IMR-90 (cell line): ENCODE measurements around the gene IBA57. TPM values are rescaled to one million over a fixed set of nuclear protein-coding genes. Genes with fewer than 3 reads are reported as not detected.
A peak's percentile ranks its signal among the peaks of the same experiment; 100 is the strongest.

Experiments used
- ATAC-seq: fragments of 200-7000 bp; cut with Tn5 transposase; 2 replicates; pipeline ENCODE4 v1.9.1; 2020; ENCODE audit warnings: low read depth, mild to moderate bottlenecking, moderate library complexity
- BruUV-seq: library from RNA; stranded (reverse); fragments of 400-500 nt; replicated peaks from 2 replicates; lab custom pipeline; 2021; lab: Mats Ljungman, UMichigan
- CTCF ChIA-PET: fragments of 300-600 bp; formaldehyde crosslinking; extraction: SDS; loops from one replicate; lab custom pipeline; 2021; ENCODE audit warnings: antibody characterized with exemption; lab: Yijun Ruan, JAX
- POLR2A ChIA-PET: fragments of 300-600 bp; sonication (Branson Sonifier 250); formaldehyde crosslinking; loops from one replicate; lab custom pipeline; 2022; ENCODE audit warnings: antibody characterized with exemption; ENCODE audit not compliant: unreplicated experiment; lab: Charles Lee
- DNase-seq: peaks from one replicate; pipeline ENCODE4 v3.0.0; 2013
- H2AFZ ChIP-seq: replicated peaks from 2 replicates; pipeline ENCODE3; 2013; ENCODE audit warnings: low read length, mild to moderate bottlenecking; ENCODE audit not compliant: poor library complexity
- H2AK5ac ChIP-seq: 2 replicates; pipeline ENCODE4 v1.6.1; 2013; ENCODE audit warnings: low read depth, low read length, inconsistent platforms
- H2AK9ac ChIP-seq: replicated peaks from 2 replicates; pipeline ENCODE3; 2013; ENCODE audit warnings: mild to moderate bottlenecking, low read depth, low read length, moderate library complexity; ENCODE audit not compliant: poor library complexity
- H2BK120ac ChIP-seq: 2 replicates; pipeline ENCODE4 v1.6.1; 2013; ENCODE audit warnings: low read depth, low read length, inconsistent platforms
- H2BK15ac ChIP-seq: 3 replicates; pipeline ENCODE4 v1.6.1; 2013; ENCODE audit warnings: low read depth, low read length, inconsistent platforms
- H2BK20ac ChIP-seq: 2 replicates; pipeline ENCODE4 v1.6.1; 2013; ENCODE audit warnings: low read depth, mild to moderate bottlenecking, inconsistent platforms, low read length, moderate library complexity
- H2BK5ac ChIP-seq: 2 replicates; pipeline ENCODE4 v1.6.1; 2013; ENCODE audit warnings: mild to moderate bottlenecking, low read depth, low read length, inconsistent platforms; ENCODE audit not compliant: poor library complexity, severe bottlenecking
- H3K14ac ChIP-seq: replicated peaks from 2 replicates; pipeline ENCODE4 v1.6.1; 2013; ENCODE audit warnings: low read depth, low read length, inconsistent platforms
- H3K18ac ChIP-seq: 2 replicates; pipeline ENCODE4 v1.6.1; 2013; ENCODE audit warnings: low read depth, low read length, control low read depth
- H3K23ac ChIP-seq: 2 replicates; pipeline ENCODE4 v1.6.1; 2013; ENCODE audit warnings: low read depth, low read length, inconsistent platforms
- H3K27ac ChIP-seq: 2 replicates; pipeline ENCODE4 v1.5.1; 2013; ENCODE audit warnings: mild to moderate bottlenecking, control low read depth, low read length; ENCODE audit not compliant: insufficient read depth
- H3K27me3 ChIP-seq: 2 replicates; pipeline ENCODE4 v1.6.1; 2013; ENCODE audit warnings: low read length; ENCODE audit not compliant: control insufficient read depth, insufficient read depth
- H3K36me3 ChIP-seq: 2 replicates; pipeline ENCODE4 v1.6.1; 2013; ENCODE audit warnings: low read length, mixed read lengths; ENCODE audit not compliant: control insufficient read depth, insufficient read depth
- H3K4ac ChIP-seq: 2 replicates; pipeline ENCODE4 v1.6.1; 2013; ENCODE audit warnings: low read depth, low read length, inconsistent platforms
- H3K4me1 ChIP-seq: 2 replicates; pipeline ENCODE4 v1.6.1; 2013; ENCODE audit warnings: low read length, mixed read lengths; ENCODE audit not compliant: control insufficient read depth, insufficient read depth
- H3K4me2 ChIP-seq: 2 replicates; pipeline ENCODE4 v1.6.1; 2013; ENCODE audit warnings: low read depth, mild to moderate bottlenecking, control low read depth, low read length, moderate library complexity
- H3K4me3 ChIP-seq: 2 replicates; pipeline ENCODE4 v1.5.1; 2013; ENCODE audit warnings: low read depth, mild to moderate bottlenecking, control low read depth, low read length, moderate library complexity; ENCODE audit not compliant: insufficient read depth
- H3K56ac ChIP-seq: 2 replicates; pipeline ENCODE4 v1.6.1; 2013; ENCODE audit warnings: low read length, inconsistent platforms; ENCODE audit not compliant: insufficient read depth; ENCODE audit errors: extremely low read depth
- H3K79me1 ChIP-seq, 2 experiments: 2 replicates each; pipeline ENCODE4 v1.6.1; 2013; ENCODE audit warnings: low read length in 2 of 2, inconsistent platforms in 1 of 2, low read depth in 1 of 2
- H3K9ac ChIP-seq: 2 replicates; pipeline ENCODE4 v1.6.1; 2013; ENCODE audit warnings: low read depth, low read length, control low read depth
- H3K9me1 ChIP-seq: 2 replicates; pipeline ENCODE4 v1.6.1; 2013; ENCODE audit warnings: low read length, inconsistent platforms; ENCODE audit not compliant: insufficient read depth
- H3K9me3 ChIP-seq: 2 replicates; pipeline ENCODE4 v1.6.1; 2013; ENCODE audit warnings: low read length; ENCODE audit not compliant: control insufficient read depth, insufficient read depth
- H4K20me1 ChIP-seq: 2 replicates; pipeline ENCODE4 v1.6.1; 2013; ENCODE audit warnings: low read length, inconsistent platforms; ENCODE audit not compliant: insufficient read depth
- H4K5ac ChIP-seq: 2 replicates; pipeline ENCODE4 v1.6.1; 2013; ENCODE audit warnings: mild to moderate bottlenecking, low read depth, low read length, control low read depth
- H4K8ac ChIP-seq, 2 experiments: 2 replicates each; pipeline ENCODE4 v1.6.1; 2013; ENCODE audit warnings: low read depth in 2 of 2, low read length in 2 of 2, control low read depth in 1 of 2, inconsistent platforms in 1 of 2
- H4K91ac ChIP-seq: 2 replicates; pipeline ENCODE4 v1.6.1; 2013; ENCODE audit warnings: low read depth, low read length, inconsistent platforms; ENCODE audit not compliant: insufficient read depth
- CEBPB ChIP-seq: IDR thresholded peaks from 2 replicates; pipeline ENCODE4 v1.6.1; 2012; ENCODE audit warnings: low read depth, low read length, improper control_type of control experiment
- CHD1 ChIP-seq: IDR thresholded peaks from 2 replicates; pipeline ENCODE4 v1.6.1; 2012; ENCODE audit warnings: low read depth, low read length, improper control_type of control experiment
- CTCF ChIP-seq: conservative IDR thresholded peaks from 2 replicates; pipeline ENCODE4 v1.5.1; 2012; ENCODE audit warnings: mild to moderate bottlenecking, low read depth, low read length, improper control_type of control experiment
- ELK1 ChIP-seq: fragments of 150-350 bp; IDR thresholded peaks from 2 replicates; pipeline ENCODE4 v1.6.1; 2016; ENCODE audit warnings: low read depth, mild to moderate bottlenecking, low read length, moderate library complexity, borderline replicate concordance
- FOS ChIP-seq: fragments of 150-350 bp; IDR thresholded peaks from 2 replicates; pipeline ENCODE4 v1.6.1; 2016; ENCODE audit warnings: low read depth, low read length
- MAFK ChIP-seq: IDR thresholded peaks from 2 replicates; pipeline ENCODE4 v1.6.1; 2012; ENCODE audit warnings: low read depth, low read length, improper control_type of control experiment
- MAZ ChIP-seq: IDR thresholded peaks from 2 replicates; pipeline ENCODE4 v1.6.1; 2012; ENCODE audit warnings: low read depth, mild to moderate bottlenecking, low read length, improper control_type of control experiment, moderate library complexity, borderline replicate concordance
- MXI1 ChIP-seq: IDR thresholded peaks from 2 replicates; pipeline ENCODE4 v1.6.1; 2012; ENCODE audit warnings: low read depth, mild to moderate bottlenecking, low read length, moderate library complexity, borderline replicate concordance
- NFE2L2 ChIP-seq: fragments of 150-350 bp; IDR thresholded peaks from 2 replicates; pipeline ENCODE4 v1.6.1; 2016; ENCODE audit warnings: low read depth, mild to moderate bottlenecking, low read length
- POLR2A ChIP-seq: IDR thresholded peaks from 2 replicates; pipeline ENCODE4 v1.6.1; 2012; ENCODE audit warnings: mild to moderate bottlenecking, low read depth, low read length
- RAD21 ChIP-seq: IDR thresholded peaks from 2 replicates; pipeline ENCODE4 v1.6.1; 2012; ENCODE audit warnings: low read length, improper control_type of control experiment
- RFX5 ChIP-seq: IDR thresholded peaks from 2 replicates; pipeline ENCODE4 v1.8.0; 2012; ENCODE audit warnings: low read depth, mild to moderate bottlenecking, low read length, moderate library complexity
- SMC3 ChIP-seq: fragments of 150-350 bp; IDR thresholded peaks from 2 replicates; pipeline ENCODE4 v1.6.1; 2016; ENCODE audit warnings: low read depth, mild to moderate bottlenecking, antibody characterized with exemption, low read length, moderate library complexity
- USF2 ChIP-seq: fragments of 150-350 bp; IDR thresholded peaks from 2 replicates; pipeline ENCODE4 v1.6.1; 2017; ENCODE audit warnings: mild to moderate bottlenecking, antibody characterized with exemption, low read length, low read depth
- WGBS, 2 experiments: methylation state at CpG; one replicate each; pipeline versions ENCODE4 v1.1.5 to v1.1.7; 2013; ENCODE audit warnings: missing lambda C conversion rate in 2 of 2; ENCODE audit not compliant: insufficient read length in 1 of 2; ENCODE audit errors: extremely low coverage in 2 of 2; 5-methylcytosine and 5-hydroxymethylcytosine counted together
- dilution Hi-C: fragments of 300-500 bp; cut with HindIII; formaldehyde crosslinking; loops from one replicate; pipeline ENCODE4 v1.14.3; 2018; ENCODE audit warnings: low sequenced_read_pairs; ENCODE audit not compliant: unreplicated experiment
- in situ Hi-C: fragments of 300-500 bp; cut with MboI; formaldehyde crosslinking; loops from 3 replicates; pipeline ENCODE4 v1.14.3; 2019; ENCODE audit warnings: low sequenced_read_pairs, inconsistent platforms, mixed read lengths
- intact Hi-C: fragments of 100-400 bp; cut with micrococcal nuclease; formaldehyde crosslinking; loops from 2 replicates; pipeline ENCODE4 v1.10.0; 2022
- polyA plus RNA-seq, 3 experiments: library from polyadenylated mRNA; depleted of rRNA; stranded (reverse); fragments of >200 nt; gene quantifications; 2 replicates each; pipeline ENCODE4 v1.2.3, GENCODE V29; 2012; ENCODE audit warnings: low replicate concordance in 1 of 3
- total RNA-seq: library from RNA; depleted of rRNA; stranded (reverse); fragments of >200 nt; gene quantifications from 2 replicates; pipeline ENCODE4 v1.2.3, GENCODE V29; 2012

Gene IBA57
- total and polyA plus RNA-seq, 2 of the 4 experiments (the other 2 are of a cell fraction) = 2.0 to 2.6 TPM

DNA sequence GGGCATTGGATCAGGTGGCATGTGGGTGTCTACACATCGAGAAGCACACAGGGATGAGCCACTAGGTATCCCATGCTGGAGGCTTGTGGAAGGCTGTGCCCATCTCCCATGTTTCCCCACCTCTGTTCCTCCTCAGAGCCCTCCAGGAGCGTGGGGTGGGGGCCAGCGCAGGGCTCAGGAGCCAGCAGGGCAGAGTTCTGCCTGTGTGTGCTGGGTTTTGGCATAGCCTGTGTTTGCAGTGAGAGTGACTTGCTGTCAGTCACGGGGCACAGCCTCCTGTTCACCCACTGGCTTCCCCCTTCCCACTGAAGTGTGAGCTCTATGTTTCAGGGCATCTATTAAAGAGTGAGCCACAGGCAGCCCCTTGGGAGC is 10.4 kb downstream of the IBA57 start:
- H2AK5ac ChIP-seq = no peak overlapping the region
- H4K91ac ChIP-seq = no peak overlapping the region
- no peak overlapping the region for H4K8ac ChIP-seq
- ATAC-seq = no peak
- in situ Hi-C loops = no loop called here
- BruUV-seq = no TSS peak
- no peak overlapping the region for H3K4me2 ChIP-seq
- H3K18ac ChIP-seq = no peak overlapping the region
- 0 out of 2 replicates have a peak, but pooled peaks cover 4% of the 10 kb centered on the region for H3K36me3 ChIP-seq
- H3K4ac ChIP-seq = no peak overlapping the region
- DNase-seq = no peak
- H4K20me1 ChIP-seq = peaks cover 11% of the 10 kb centered on the region
- no peak overlapping the region for H2BK5ac ChIP-seq
- H3K14ac ChIP-seq = no peak overlapping the region
- H3K4me3 ChIP-seq = no peak overlapping the region
- CTCF ChIA-PET = no interaction called here
- no peak overlapping the region for H3K27ac ChIP-seq
- intact Hi-C loops = no loop called here
- WGBS, 2 experiments = no CpG with 5 or more reads among the region's 4 CpGs
- POLR2A ChIA-PET = interaction anchor here (1.3 kb wide), 1 partner anchor 11 kb away, joined by 3 read pairs; the partner anchor contains the start of gene IBA57
- dilution Hi-C loops = no loop called here
- H2AK9ac ChIP-seq = peak overlapping the region; percentile 16
- peaks cover 10% of the 10 kb centered on the region for H3K9me1 ChIP-seq
- peaks cover under 1% of the 10 kb centered on the region; the same call in 1 of the 2 replicates for H3K9me3 ChIP-seq
- no peak overlapping the region for H2BK120ac ChIP-seq
- H3K9ac ChIP-seq = no peak overlapping the region
- H2BK15ac ChIP-seq = no peak overlapping the region
- H3K4me1 ChIP-seq = peaks cover 11% of the 10 kb centered on the region
- no peak overlapping the region for H3K56ac ChIP-seq
- no peak overlapping the region for H3K23ac ChIP-seq
- no peak overlapping the region for H2AFZ ChIP-seq
- no peak overlapping the region for H2BK20ac ChIP-seq
- no peaks in the 10 kb centered on the region for H3K27me3 ChIP-seq
- peaks cover 6 to 49% of the 10 kb centered on the region in 2 experiments for H3K79me1 ChIP-seq
- H4K5ac ChIP-seq = no peak overlapping the region
- TF ChIP-seq MXI1 (no peak), CTCF (no peak), ELK1 (no peak), SMC3 (no peak), USF2 (no peak), CHD1 (no peak), NFE2L2 (no peak), RFX5 (no peak), POLR2A (no peak), CEBPB (no peak), MAZ (no peak), FOS (no peak), MAFK (no peak), RAD21 (no peak)
